Parathyroid adenoma (tissue), 2 donors: Measurements from ENCODE around the gene PI16.

ENCODE experiments used
- H2AFZ ChIP-seq: fragments of 300-600 bp; sonication (generic); one replicate; pipeline ENCODE4 v1.7.0; 2017; ENCODE audit warnings: antibody characterized with exemption, mild to moderate bottlenecking
- H3K27ac ChIP-seq: fragments of 300-600 bp; sonication (generic); one replicate; pipeline ENCODE4 v1.7.0; 2017
- H3K27me3 ChIP-seq: fragments of 300-600 bp; sonication (generic); one replicate; pipeline ENCODE4 v1.7.0; 2017; ENCODE audit warnings: low read length; ENCODE audit not compliant: control insufficient read depth, insufficient read depth
- H3K36me3 ChIP-seq: fragments of 300-600 bp; sonication (generic); one replicate; pipeline ENCODE4 v1.7.0; 2017; ENCODE audit warnings: low read length; ENCODE audit not compliant: control insufficient read depth, insufficient read depth
- H3K4me1 ChIP-seq: fragments of 300-600 bp; sonication (generic); one replicate; pipeline ENCODE4 v1.7.0; 2017; ENCODE audit warnings: control low read depth
- H3K4me2 ChIP-seq: fragments of 300-600 bp; sonication (generic); one replicate; pipeline ENCODE4 v1.7.0; 2017; ENCODE audit warnings: low read length
- H3K4me3 ChIP-seq: fragments of 300-600 bp; sonication (generic); one replicate; pipeline ENCODE4 v1.7.0; 2017; ENCODE audit warnings: low read depth, low read length
- H3K79me2 ChIP-seq: fragments of 300-600 bp; sonication (generic); one replicate; pipeline ENCODE4 v1.7.0; 2017; ENCODE audit warnings: control low read depth
- H3K9ac ChIP-seq: fragments of 300-600 bp; sonication (generic); one replicate; pipeline ENCODE4 v1.7.0; 2017; ENCODE audit warnings: mild to moderate bottlenecking
- H3K9me3 ChIP-seq: fragments of 300-600 bp; sonication (generic); one replicate; pipeline ENCODE4 v1.7.0; 2017; ENCODE audit warnings: low read length; ENCODE audit not compliant: control insufficient read depth
- TF ChIP-seq, protein P1 (sequence below): fragments of 300-600 bp; sonication (generic); IDR thresholded peaks from one replicate; pipeline ENCODE4 v1.7.0; 2017; ENCODE audit warnings: antibody characterized with exemption, mild to moderate bottlenecking
- donor health status: primary hyperparathyroidism.

Gene PI16

DNA sequence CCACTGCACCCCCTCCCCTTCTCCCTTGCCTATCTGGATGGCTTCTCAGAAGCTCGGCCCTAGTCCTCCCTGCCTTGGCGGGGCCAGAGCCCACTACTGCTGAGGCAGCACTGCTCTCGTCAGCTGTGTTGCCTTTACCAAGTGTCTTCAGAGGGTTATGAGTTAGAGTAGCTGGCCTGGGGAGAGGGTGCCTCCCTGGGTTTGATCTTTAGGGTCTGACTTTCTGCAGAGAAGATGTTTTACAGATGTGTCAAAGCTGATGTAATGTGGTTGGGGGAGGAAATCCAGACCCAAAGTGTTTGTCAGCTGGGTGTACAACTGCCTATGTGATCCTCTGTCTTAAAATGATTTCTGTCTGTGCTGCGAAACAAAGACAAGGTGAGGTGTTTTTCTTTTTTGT, 30.4 kb upstream of the PI16 start:
- no peaks in the 10 kb centered on the region for H3K36me3 ChIP-seq
- no peaks in the 10 kb centered on the region for H3K9me3 ChIP-seq
- H3K27ac ChIP-seq: no peak overlapping the region
- TF ChIP-seq, protein P1, sequence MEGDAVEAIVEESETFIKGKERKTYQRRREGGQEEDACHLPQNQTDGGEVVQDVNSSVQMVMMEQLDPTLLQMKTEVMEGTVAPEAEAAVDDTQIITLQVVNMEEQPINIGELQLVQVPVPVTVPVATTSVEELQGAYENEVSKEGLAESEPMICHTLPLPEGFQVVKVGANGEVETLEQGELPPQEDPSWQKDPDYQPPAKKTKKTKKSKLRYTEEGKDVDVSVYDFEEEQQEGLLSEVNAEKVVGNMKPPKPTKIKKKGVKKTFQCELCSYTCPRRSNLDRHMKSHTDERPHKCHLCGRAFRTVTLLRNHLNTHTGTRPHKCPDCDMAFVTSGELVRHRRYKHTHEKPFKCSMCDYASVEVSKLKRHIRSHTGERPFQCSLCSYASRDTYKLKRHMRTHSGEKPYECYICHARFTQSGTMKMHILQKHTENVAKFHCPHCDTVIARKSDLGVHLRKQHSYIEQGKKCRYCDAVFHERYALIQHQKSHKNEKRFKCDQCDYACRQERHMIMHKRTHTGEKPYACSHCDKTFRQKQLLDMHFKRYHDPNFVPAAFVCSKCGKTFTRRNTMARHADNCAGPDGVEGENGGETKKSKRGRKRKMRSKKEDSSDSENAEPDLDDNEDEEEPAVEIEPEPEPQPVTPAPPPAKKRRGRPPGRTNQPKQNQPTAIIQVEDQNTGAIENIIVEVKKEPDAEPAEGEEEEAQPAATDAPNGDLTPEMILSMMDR: no peak
- H3K27me3 ChIP-seq: no peaks in the 10 kb centered on the region
- peaks cover 4% of the 10 kb centered on the region for H3K4me1 ChIP-seq
- H3K4me2 ChIP-seq: no peak overlapping the region
- no peaks in the 10 kb centered on the region for H3K79me2 ChIP-seq
- no peak overlapping the region for H3K9ac ChIP-seq
- H3K4me3 ChIP-seq: no peak overlapping the region
- H2AFZ ChIP-seq: no peak overlapping the region

DNA sequence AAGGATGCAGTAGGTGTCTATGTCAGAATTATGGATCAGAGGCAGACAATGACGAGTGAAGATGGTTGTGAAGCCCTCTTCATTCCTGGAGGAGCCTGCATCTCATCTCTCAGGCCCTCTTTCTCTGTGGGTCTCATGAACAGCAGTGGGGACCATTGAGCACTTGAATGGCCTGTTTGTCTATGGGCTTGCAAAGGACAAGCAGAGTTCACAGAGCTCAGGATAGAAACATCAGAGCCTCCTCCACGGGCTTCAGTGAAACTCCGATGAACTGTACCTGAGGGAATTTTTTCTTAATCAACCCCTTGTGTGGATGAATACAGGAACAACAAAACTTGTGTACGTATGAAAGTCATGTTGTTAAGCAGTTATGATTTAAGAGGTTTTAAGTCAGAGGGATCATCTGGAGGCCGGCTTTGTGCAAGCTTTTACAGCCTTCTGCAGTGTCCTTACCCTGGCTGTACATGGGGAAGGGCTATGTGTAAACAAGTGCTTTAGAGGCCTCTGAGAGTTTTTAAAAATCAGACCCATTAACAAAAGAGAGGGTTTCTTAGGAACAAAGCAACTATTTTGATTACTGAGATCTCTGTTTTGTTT, 29.7 kb upstream of the PI16 start:
- H3K4me2 ChIP-seq: no peak overlapping the region
- no peaks in the 10 kb centered on the region for H3K9me3 ChIP-seq
- no peak overlapping the region for H3K4me3 ChIP-seq
- H3K27ac ChIP-seq: no peak overlapping the region
- no peak overlapping the region for H2AFZ ChIP-seq
- H3K79me2 ChIP-seq: no peaks in the 10 kb centered on the region
- H3K36me3 ChIP-seq: no peaks in the 10 kb centered on the region
- H3K4me1 ChIP-seq: no peaks in the 10 kb centered on the region
- no peak overlapping the region for H3K9ac ChIP-seq
- TF ChIP-seq, protein P1: no peak
- H3K27me3 ChIP-seq: no peaks in the 10 kb centered on the region

DNA sequence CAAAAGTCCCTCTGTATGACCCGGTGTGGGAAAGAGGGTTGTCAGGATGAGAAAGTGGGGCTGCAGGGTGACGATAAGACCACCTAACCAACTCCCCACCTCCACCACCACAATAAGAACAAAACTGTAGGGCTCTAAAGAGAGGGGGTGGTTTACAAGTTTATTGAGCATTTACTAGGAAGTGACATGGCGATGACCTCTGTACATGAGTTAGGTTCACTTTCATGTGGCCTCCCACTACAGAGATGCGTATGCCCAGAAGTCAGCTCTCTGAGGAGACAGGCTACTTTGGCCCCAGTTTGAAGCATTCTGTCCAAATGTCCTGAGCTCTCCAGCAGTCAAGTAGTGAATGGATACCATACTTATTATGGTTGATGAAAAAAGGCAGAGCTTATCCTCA, 28.7 kb upstream of the PI16 start:
- H3K4me2 ChIP-seq: no peak overlapping the region
- H3K9ac ChIP-seq: no peak overlapping the region
- H3K36me3 ChIP-seq: no peaks in the 10 kb centered on the region
- H3K9me3 ChIP-seq: no peaks in the 10 kb centered on the region
- no peaks in the 10 kb centered on the region for H3K27me3 ChIP-seq
- TF ChIP-seq, protein P1: no peak
- H3K79me2 ChIP-seq: no peaks in the 10 kb centered on the region
- H2AFZ ChIP-seq: no peak overlapping the region
- H3K27ac ChIP-seq: no peak overlapping the region
- H3K4me1 ChIP-seq: no peaks in the 10 kb centered on the region
- H3K4me3 ChIP-seq: no peak overlapping the region

DNA sequence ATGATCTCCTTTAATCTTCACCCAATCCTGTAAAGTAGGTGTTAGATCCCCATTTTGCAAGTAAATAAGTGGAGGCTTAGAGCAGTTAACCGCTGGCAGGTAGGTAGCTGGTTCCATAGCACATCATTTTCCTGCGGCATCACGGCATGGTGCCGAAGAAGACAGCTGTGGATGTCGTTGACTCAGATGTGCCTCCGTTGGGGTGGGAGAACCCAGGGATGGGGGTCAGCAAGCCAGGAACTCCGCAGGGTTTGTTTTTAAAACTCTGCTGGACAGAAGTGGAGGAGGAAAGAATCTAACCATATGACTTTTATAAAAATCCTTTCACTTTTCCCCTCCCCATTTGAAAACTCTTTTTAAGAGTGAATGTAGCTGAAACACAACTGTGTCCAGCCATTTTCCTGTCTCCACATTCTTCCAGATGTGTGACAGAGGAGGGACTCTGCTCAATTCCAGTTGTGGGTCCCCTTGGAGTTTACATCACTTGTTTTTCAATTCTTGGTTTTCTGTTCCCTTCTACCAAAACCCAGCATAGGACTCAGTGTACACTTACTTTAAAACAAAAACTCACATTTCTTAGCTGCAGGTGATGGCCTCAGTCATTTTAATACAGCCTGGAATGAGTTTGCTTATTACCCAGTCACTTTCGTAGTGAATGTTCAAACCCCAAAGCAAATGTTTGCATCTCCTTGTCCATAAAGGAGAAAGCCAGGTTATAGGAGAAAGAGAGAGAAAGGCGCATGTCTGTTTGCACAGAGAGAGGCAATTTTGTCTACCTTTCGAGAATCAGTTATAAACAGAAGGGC, 27.6 kb upstream of the PI16 start:
- no peak overlapping the region for H3K9ac ChIP-seq
- H3K4me1 ChIP-seq: no peaks in the 10 kb centered on the region
- no peak overlapping the region for H3K4me2 ChIP-seq
- H3K79me2 ChIP-seq: no peaks in the 10 kb centered on the region
- no peak overlapping the region for H2AFZ ChIP-seq
- H3K4me3 ChIP-seq: no peak overlapping the region
- no peaks in the 10 kb centered on the region for H3K36me3 ChIP-seq
- no peaks in the 10 kb centered on the region for H3K9me3 ChIP-seq
- H3K27ac ChIP-seq: no peak overlapping the region
- no peaks in the 10 kb centered on the region for H3K27me3 ChIP-seq
- TF ChIP-seq, protein P1: no peak
